HG02798 (cell line): ENCODE results near the gene ARHGDIB.

ENCODE experiments used
- ATAC-seq: cut with Tn5 transposase; IDR thresholded peaks from one replicate; pipeline ENCODE4 v1.9.1; 2021; ENCODE audit warnings: mild to moderate bottlenecking; ENCODE audit not compliant: unreplicated experiment, poor library complexity

Gene ARHGDIB

GRCh38 chr12:14904854-14905253 lies 56.5 kb downstream of the ARHGDIB start:
- no peak for ATAC-seq

- ATAC-seq, result no peak
These were observed 57.9 kb downstream of the ARHGDIB start for GRCh38 chr12:14903386-14904098.

- ATAC-seq, result no peak
These were observed 58.9 kb downstream of the ARHGDIB start for GRCh38 chr12:14902465-14902864.

- ATAC-seq, result no peak
These were observed 60.2 kb downstream of the ARHGDIB start for GRCh38 chr12:14901228-14901562.

GRCh38 chr12:14900521-14901227 lies 60.7 kb downstream of the ARHGDIB start:
- no peak for ATAC-seq

- no peak for ATAC-seq
These were observed 64.8 kb downstream of the ARHGDIB start for GRCh38 chr12:14896521-14897169.

GRCh38 chr12:14893506-14894250 lies 67.7 kb downstream of the ARHGDIB start:
- no peak for ATAC-seq

GRCh38 chr12:14892726-14893505 lies 68.5 kb downstream of the ARHGDIB start:
- no peak for ATAC-seq
